Measurements from ENCODE around the gene PXYLP1. TPM values are rescaled to one million over a fixed set of nuclear protein-coding genes. Genes with fewer than 3 reads are reported as not detected.

Gene PXYLP1
- total and polyA plus RNA-seq, 2 of the 8 experiments (the other 6 are each of a cell fraction or from before 2014, with no cell fraction given): 19.4 to 20.6 TPM

- Histone ChIP-seq H3K4me2 (ENCODE audit: insufficient read depth in 1 of 2, low read depth in 2 of 2, low read length in 2 of 2) (no peak overlapping the region), H4K8ac (ENCODE audit: extremely low read depth, insufficient read depth, low read length) (no peak overlapping the region), H2BK20ac (ENCODE audit: low read length) (no peak overlapping the region), H3K18ac (ENCODE audit: extremely low read depth, low read length) (no peak overlapping the region), H2BK120ac (replicated peaks; ENCODE audit: low read depth, low read length) (no peak overlapping the region), H3K23me2 (ENCODE audit: low read depth, low read length) (peaks cover 8% of the 10 kb centered on the region), H4K91ac (replicated peaks; ENCODE audit: insufficient read length, low read length) (no peak overlapping the region), H3K23ac (ENCODE audit: insufficient read length) (no peak overlapping the region), H2AFZ (ENCODE audit: low read length) (no peak overlapping the region), H2BK15ac (ENCODE audit: low read length) (no peak overlapping the region), H3K9me3 (ENCODE audit: insufficient read depth in 2 of 2, low read depth in 1 of 2, low read length in 1 of 2) (no peaks in the 10 kb centered on the region), H2BK12ac (ENCODE audit: low read depth, low read length) (no peak overlapping the region), H4K20me1 (replicated peaks in 1 of 2; ENCODE audit: control insufficient read depth in 1 of 2, insufficient read depth in 2 of 2, low read length in 2 of 2) (no peaks in the 10 kb centered on the region), H3K4me3 (ENCODE audit: extremely low read depth in 1 of 4, insufficient read depth in 2 of 4, low read depth in 3 of 4, low read length in 4 of 4) (no peak overlapping the region), H3K9ac (replicated peaks in 1 of 4; ENCODE audit: extremely low read depth in 1 of 4, low read depth in 3 of 4, low read length in 3 of 4) (no peak overlapping the region), H3K4ac (replicated peaks; ENCODE audit: insufficient read length, low read depth, low read length) (no peak overlapping the region), H2AK5ac (ENCODE audit: low read depth, low read length) (no peak overlapping the region), H3K4me1 (replicated peaks in 1 of 4; ENCODE audit: control insufficient read depth in 3 of 4, insufficient read depth in 4 of 4, low read length in 3 of 4) (peaks cover 3 to 12% (median 5%) of the 10 kb centered on the region in 4 experiments; a peak in 5 of 7 replicates), H3K14ac (ENCODE audit: insufficient read length) (no peak overlapping the region), H3K36me3 (ENCODE audit: control insufficient read depth in 2 of 4, insufficient read depth in 4 of 4, low read length in 3 of 4) (no peaks in the 10 kb centered on the region), H3K79me1 (ENCODE audit: low read depth, low read length) (no peaks in the 10 kb centered on the region), H2BK5ac (ENCODE audit: low read depth, low read length) (no peak overlapping the region), H3K27me3 (replicated peaks in 1 of 4; ENCODE audit: control insufficient read depth in 3 of 4, extremely low read depth in 1 of 4, insufficient read depth in 3 of 4, low read length in 3 of 4) (peaks cover 0 to 21% (median 15%) of the 10 kb centered on the region in 4 experiments; a peak in 4 of 7 replicates), H3K79me2 (ENCODE audit: control insufficient read depth in 1 of 2, insufficient read depth in 2 of 2, low read length in 2 of 2) (no peaks in the 10 kb centered on the region), H3K56ac (replicated peaks; ENCODE audit: insufficient read length, low read depth, low read length) (no peak overlapping the region), H3K27ac (ENCODE audit: low read depth, low read length) (no peak overlapping the region), H4K5ac (ENCODE audit: insufficient read length, low read depth, low read length) (no peak overlapping the region)
- FAIRE-seq: no peak
- no peak for TF ChIP-seq TBP (IDR thresholded peaks at IDR 0.05; ENCODE audit: low read depth, low read length)
- no peak for TF ChIP-seq EP300 (IDR thresholded peaks at IDR 0.05; ENCODE audit: borderline replicate concordance in 1 of 2, low read depth in 2 of 2, low read length in 2 of 2)
- no peak for TF ChIP-seq BACH1 (IDR thresholded peaks at IDR 0.05; ENCODE audit: low read length)
- TF ChIP-seq SRF (IDR thresholded peaks at IDR 0.05; ENCODE audit: low read depth, low read length): no peak
- TF ChIP-seq ZNF274 (IDR thresholded peaks at IDR 0.05; ENCODE audit: borderline replicate concordance, extremely low read depth, low read length): no peak
- no peak for TF ChIP-seq KDM1A (IDR thresholded peaks at IDR 0.05; ENCODE audit: borderline replicate concordance, low read length)
- no peak for TF ChIP-seq TCF12 (IDR thresholded peaks at IDR 0.05; ENCODE audit: low read depth, low read length)
- TF ChIP-seq NANOG (IDR thresholded peaks at IDR 0.05; ENCODE audit: insufficient read depth, low read depth, low read length, poor library complexity, severe bottlenecking): no peak
- TF ChIP-seq ASH2L (IDR thresholded peaks at IDR 0.05; ENCODE audit: low read length): no peak
- TF ChIP-seq CHD1 (IDR thresholded peaks at IDR 0.05; ENCODE audit: low read depth, low read length): no peak
- no peak for TF ChIP-seq JUN (IDR thresholded peaks at IDR 0.05; ENCODE audit: low read depth, low read length)
- POLR2A ChIA-PET (ENCODE audit: partially characterized antibody): interaction anchor here (1.8 kb wide), 1 partner anchor 10 kb away, joined by 5 read pairs; no protein-coding TSS in a partner anchor
- 87% methylated on average over 3 of the region's 3 CpGs; no CpG with 5 or more reads in 1 of the 2 experiments for WGBS, 2 experiments (ENCODE audit: extremely low coverage in 1 of 2, insufficient coverage in 1 of 2, insufficient read length in 1 of 2, insufficient replicate concordance in 2 of 2, low coverage in 1 of 2, low lambda C conversion rate in 2 of 2, missing lambda C conversion rate in 1 of 2)
- CTCF ChIA-PET (ENCODE audit: partially characterized antibody): interaction anchor here (1.3 to 4.2 kb wide), 4 partner anchors 26 to 53 kb away, joined by 4 to 31 read pairs (median 4); no protein-coding TSS in a partner anchor
- DNase-seq (ENCODE audit: low read depth in 1 of 2, low spot score in 2 of 2): no peak
Measured at GRCh38 chr3:141229132-141229531, 2.5 kb upstream of the PXYLP1 start.
